ENCODE results near the gene NEK7.
"Not testable (repeated sequence)": the region's sequence is repeated elsewhere in the genome, so short reads cannot be mapped to it uniquely, and the experiment has no call there.

The NEK7 gene

GRCh38 chr1:198171667-198172540 is 15.1 kb downstream of the NEK7 start:
- no peak for DNase-seq (ENCODE audit: low spot score)

GRCh38 chr1:198173832-198174231 is 17.0 kb downstream of the NEK7 start:
- DNase-seq (ENCODE audit: low spot score): no peak

GRCh38 chr1:198174297-198174696 is 17.5 kb downstream of the NEK7 start:
- no peak for DNase-seq (ENCODE audit: low spot score)

GRCh38 chr1:198175423-198176170 is 18.8 kb downstream of the NEK7 start:
- DNase-seq (ENCODE audit: low spot score): no peak

- DNase-seq (ENCODE audit: low spot score): no peak
Observed at GRCh38 chr1:198176179-198176578, 19.4 kb downstream of the NEK7 start.

GRCh38 chr1:198177546-198177945 is 20.7 kb downstream of the NEK7 start:
- no peak for DNase-seq (ENCODE audit: low spot score)

- no peak for DNase-seq (ENCODE audit: low spot score)
Observed at GRCh38 chr1:198178615-198179014, 21.8 kb downstream of the NEK7 start.

- no peak for DNase-seq (ENCODE audit: low spot score)
Observed at GRCh38 chr1:198179556-198179981, 22.8 kb downstream of the NEK7 start.

GRCh38 chr1:198183605-198184004 is 26.8 kb downstream of the NEK7 start:
- no peak for DNase-seq (ENCODE audit: low spot score)

GRCh38 chr1:198184516-198184915 is 27.7 kb downstream of the NEK7 start:
- DNase-seq (ENCODE audit: low spot score): no peak

GRCh38 chr1:198185146-198185545 is 28.3 kb downstream of the NEK7 start:
- DNase-seq (ENCODE audit: low spot score): no peak

GRCh38 chr1:198185759-198186158 is 29.0 kb downstream of the NEK7 start:
- DNase-seq (ENCODE audit: low spot score): no peak

GRCh38 chr1:198186916-198187580 is 30.2 kb downstream of the NEK7 start:
- no peak for DNase-seq (ENCODE audit: low spot score)

GRCh38 chr1:198187973-198188588 is 31.3 kb downstream of the NEK7 start:
- no peak for DNase-seq (ENCODE audit: low spot score)

- no peak for DNase-seq (ENCODE audit: low spot score)
Observed at GRCh38 chr1:198191117-198191516, 34.3 kb downstream of the NEK7 start.

- DNase-seq (ENCODE audit: low spot score): not testable (repeated sequence)
Observed at GRCh38 chr1:198193871-198194270, 37.1 kb downstream of the NEK7 start.

GRCh38 chr1:198196630-198197029 is 39.8 kb downstream of the NEK7 start:
- no peak for DNase-seq (ENCODE audit: low spot score)

GRCh38 chr1:198197285-198197684 is 40.5 kb downstream of the NEK7 start:
- DNase-seq (ENCODE audit: low spot score): no peak

- DNase-seq (ENCODE audit: low spot score): no peak
Observed at GRCh38 chr1:198199105-198199504, 42.3 kb downstream of the NEK7 start.

- DNase-seq (ENCODE audit: low spot score): no peak
Observed at GRCh38 chr1:198201956-198202784, 45.4 kb downstream of the NEK7 start.

GRCh38 chr1:198203434-198203833 is 46.6 kb downstream of the NEK7 start:
- DNase-seq (ENCODE audit: low spot score): no peak
